ENCODE results near the gene ABHD16A. TPM values are rescaled to one million over a fixed set of nuclear protein-coding genes. Genes with fewer than 3 reads are reported as not detected.

ABHD16A gene
- total RNA-seq, 6 donors from 2014 or later: 42.1 to 62.5 (median 51.6) TPM

GRCh38 chr6:31645325-31645724, 57.8 kb downstream of the ABHD16A start:
- ATAC-seq (ENCODE audit: low FRiP score in 2 of 2): no peak

GRCh38 chr6:31643818-31644454, 59.2 kb downstream of the ABHD16A start:
- H3K27me3 ChIP-seq: no peaks in the 10 kb centered on the region
- no peaks in the 10 kb centered on the region for H3K4me1 ChIP-seq
- H3K9me3 ChIP-seq: no peaks in the 10 kb centered on the region
- peaks cover 79 to 100% (median 95%) of the 10 kb centered on the region in 4 donors for H3K36me3 ChIP-seq
- ATAC-seq (ENCODE audit: low FRiP score in 2 of 2) (no peak), DNase-seq (no peak)
- TF ChIP-seq POLR2A (IDR thresholded peaks at IDR 0.05) (no peak), CTCF (IDR thresholded peaks at IDR 0.05) (no peak), EP300 (IDR thresholded peaks at IDR 0.05) (no peak), POLR2AphosphoS5 (IDR thresholded peaks at IDR 0.05) (no peak)
- no peak overlapping the region for H3K4me3 ChIP-seq
- H3K27ac ChIP-seq: no peak overlapping the region
- 88 to 91% methylated on average over 9 to 17 of the region's 17 CpGs for WGBS, 2 donors

More at GRCh38 chr6:31645325-31645724, 57.8 kb downstream of the ABHD16A start:
- peaks cover 72 to 100% (median 89%) of the 10 kb centered on the region in 4 donors for H3K36me3 ChIP-seq
- H3K27me3 ChIP-seq: no peaks in the 10 kb centered on the region
- no peaks in the 10 kb centered on the region for H3K9me3 ChIP-seq
- WGBS, 2 donors: 93 to 100% methylated on average over 5 to 6 of the region's 9 CpGs
- peaks cover 0 to 2% (median 1%) of the 10 kb centered on the region in 4 donors for H3K4me1 ChIP-seq
- H3K27ac ChIP-seq: no peak overlapping the region
- no peak for DNase-seq
- TF ChIP-seq EP300 (IDR thresholded peaks at IDR 0.05): no peak
- no peak for TF ChIP-seq POLR2A (IDR thresholded peaks at IDR 0.05)
- no peak for TF ChIP-seq POLR2AphosphoS5 (IDR thresholded peaks at IDR 0.05)
- no peak for TF ChIP-seq CTCF (IDR thresholded peaks at IDR 0.05)
- H3K4me3 ChIP-seq: no peak overlapping the region

GRCh38 chr6:31642798-31643570, 60.1 kb downstream of the ABHD16A start:
- Histone ChIP-seq H3K4me1 (no peaks in the 10 kb centered on the region), H3K4me3 (no peak overlapping the region), H3K27ac (no peak overlapping the region), H3K27me3 (no peaks in the 10 kb centered on the region), H3K36me3 (peaks cover 70 to 100% (median 92%) of the 10 kb centered on the region in 4 donors), H3K9me3 (no peaks in the 10 kb centered on the region)
- ATAC-seq (ENCODE audit: low FRiP score in 2 of 2) (no peak), DNase-seq (no peak)
- TF ChIP-seq CTCF (IDR thresholded peaks at IDR 0.05): no peak
- no peak for TF ChIP-seq POLR2AphosphoS5 (IDR thresholded peaks at IDR 0.05)
- no peak for TF ChIP-seq POLR2A (IDR thresholded peaks at IDR 0.05)
- no peak for TF ChIP-seq EP300 (IDR thresholded peaks at IDR 0.05)
- WGBS, 2 donors: 93 to 98% methylated on average over 6 of the region's 6 CpGs

- no peaks in the 10 kb centered on the region for H3K27me3 ChIP-seq
- H3K36me3 ChIP-seq: peaks cover 70 to 100% (median 92%) of the 10 kb centered on the region in 4 donors
- WGBS, 2 donors: 91 to 93% methylated on average over 4 of the region's 4 CpGs
- no peaks in the 10 kb centered on the region for H3K4me1 ChIP-seq
- H3K9me3 ChIP-seq: no peaks in the 10 kb centered on the region
- H3K27ac ChIP-seq: no peak overlapping the region
- TF ChIP-seq CTCF (IDR thresholded peaks at IDR 0.05) (no peak), POLR2A (IDR thresholded peaks at IDR 0.05) (no peak), EP300 (IDR thresholded peaks at IDR 0.05) (no peak), POLR2AphosphoS5 (IDR thresholded peaks at IDR 0.05) (no peak)
- ATAC-seq (ENCODE audit: low FRiP score in 2 of 2) (no peak), DNase-seq (no peak)
- H3K4me3 ChIP-seq: no peak overlapping the region
These were observed 61.8 kb downstream of the ABHD16A start for GRCh38 chr6:31641370-31641769.

Data from upper lobe of left lung (tissue), 6 donors.